GM19468 (cell line): Measurements from ENCODE around the gene MRPS2.

Source experiments
- ATAC-seq: cut with Tn5 transposase; IDR thresholded peaks from one replicate; pipeline ENCODE4 v1.9.1; 2021; ENCODE audit warnings: mild to moderate bottlenecking, moderate library complexity, moderate number of reproducible peaks; ENCODE audit not compliant: unreplicated experiment; ENCODE audit errors: extremely low read depth

MRPS2 gene

DNA sequence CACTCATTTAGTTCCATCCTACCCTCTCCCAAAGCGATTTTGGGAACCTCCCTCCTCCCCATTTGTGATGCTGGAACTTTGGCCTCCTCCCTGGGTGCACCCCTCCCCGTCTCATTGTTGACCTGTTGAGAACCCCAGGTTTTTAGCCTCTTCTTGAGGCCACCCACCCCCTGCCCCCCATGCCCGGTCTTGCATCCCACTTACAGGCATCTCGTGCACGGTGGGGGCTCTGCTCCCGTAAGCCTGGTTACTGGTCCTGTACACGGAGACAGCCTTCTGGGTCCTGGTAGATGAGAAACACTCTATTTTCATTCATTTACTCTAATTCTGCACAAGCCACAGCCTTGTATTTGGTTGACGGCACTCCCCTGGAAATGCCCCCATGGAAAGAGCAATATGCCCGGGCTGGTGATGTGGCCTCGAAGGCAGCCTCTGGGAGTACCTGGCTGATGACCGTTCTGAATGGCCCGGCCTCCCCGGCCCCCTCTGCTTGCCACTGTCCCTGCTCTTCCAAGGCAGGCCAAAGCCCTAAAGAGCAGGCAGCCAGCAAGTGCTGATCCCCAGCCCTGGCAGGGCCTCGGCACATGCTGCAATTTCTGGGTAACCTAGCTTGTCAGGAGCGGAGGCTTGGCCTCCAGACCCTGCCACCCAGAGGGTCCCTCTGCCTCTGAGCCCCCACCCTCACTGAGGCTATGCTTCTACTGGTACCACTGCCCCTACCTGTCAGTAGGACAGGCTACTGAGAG is 1.9 kb upstream of the MRPS2 start:
- no peak for ATAC-seq

DNA sequence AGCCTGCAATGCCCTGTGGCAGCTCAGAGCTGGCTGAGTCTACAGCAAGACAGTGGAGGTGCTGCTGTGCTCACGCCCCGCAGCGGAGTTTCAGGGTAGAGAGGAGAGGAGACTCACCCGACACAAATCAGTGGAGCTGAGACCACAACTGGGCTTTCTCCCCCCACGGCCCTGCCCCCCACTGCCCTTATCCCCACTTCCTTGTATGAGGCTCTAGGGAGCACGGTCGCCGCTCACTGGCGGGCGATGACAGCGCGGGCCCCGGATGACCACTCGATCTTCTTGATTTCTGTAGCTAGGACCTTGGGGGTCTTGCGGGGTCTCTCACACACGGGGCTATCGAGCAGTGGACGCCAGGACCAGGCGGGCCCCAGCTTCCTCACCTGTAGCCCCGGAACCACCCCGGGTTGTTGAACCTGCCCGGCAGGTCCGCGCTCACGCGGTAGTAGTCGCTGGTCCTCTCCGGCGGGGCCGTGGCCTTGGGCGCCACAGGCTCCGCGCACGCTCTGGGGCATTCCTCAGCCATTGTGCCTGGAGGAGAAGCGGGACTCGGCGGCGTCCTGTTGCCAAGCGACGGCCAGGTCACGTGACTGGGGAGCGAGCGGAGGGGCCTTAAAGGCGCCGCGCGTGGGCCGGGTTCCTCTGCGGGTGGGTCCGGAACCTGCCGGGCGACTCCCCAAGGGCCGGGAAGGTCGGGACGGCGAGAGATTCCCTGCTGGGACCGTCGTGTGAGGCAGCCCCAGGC is 984 bp upstream of the MRPS2 start:
- ATAC-seq = no peak

DNA sequence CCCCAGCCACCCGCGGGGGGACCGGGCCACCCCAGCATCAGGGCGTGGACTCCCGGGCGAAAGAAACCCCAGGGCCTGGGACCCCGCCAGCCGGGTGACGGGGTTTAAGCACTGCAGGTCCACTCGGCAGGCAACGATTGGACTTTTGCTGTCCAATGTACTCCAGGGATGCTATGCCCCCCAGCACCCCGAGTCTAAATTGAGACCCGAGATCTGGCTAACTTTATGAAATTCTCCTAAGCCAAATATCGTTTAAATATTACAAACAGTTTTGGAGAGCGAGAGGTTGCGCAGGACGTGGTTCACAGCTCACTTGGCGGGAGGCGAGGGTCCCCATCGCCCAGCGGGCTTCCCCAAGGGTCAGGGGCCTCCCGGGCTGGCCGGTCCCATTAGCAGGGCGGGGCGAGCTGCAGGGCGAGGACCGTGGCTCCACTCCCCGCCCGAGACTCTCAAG is 384 bp upstream of the MRPS2 start:
- ATAC-seq = no peak

DNA sequence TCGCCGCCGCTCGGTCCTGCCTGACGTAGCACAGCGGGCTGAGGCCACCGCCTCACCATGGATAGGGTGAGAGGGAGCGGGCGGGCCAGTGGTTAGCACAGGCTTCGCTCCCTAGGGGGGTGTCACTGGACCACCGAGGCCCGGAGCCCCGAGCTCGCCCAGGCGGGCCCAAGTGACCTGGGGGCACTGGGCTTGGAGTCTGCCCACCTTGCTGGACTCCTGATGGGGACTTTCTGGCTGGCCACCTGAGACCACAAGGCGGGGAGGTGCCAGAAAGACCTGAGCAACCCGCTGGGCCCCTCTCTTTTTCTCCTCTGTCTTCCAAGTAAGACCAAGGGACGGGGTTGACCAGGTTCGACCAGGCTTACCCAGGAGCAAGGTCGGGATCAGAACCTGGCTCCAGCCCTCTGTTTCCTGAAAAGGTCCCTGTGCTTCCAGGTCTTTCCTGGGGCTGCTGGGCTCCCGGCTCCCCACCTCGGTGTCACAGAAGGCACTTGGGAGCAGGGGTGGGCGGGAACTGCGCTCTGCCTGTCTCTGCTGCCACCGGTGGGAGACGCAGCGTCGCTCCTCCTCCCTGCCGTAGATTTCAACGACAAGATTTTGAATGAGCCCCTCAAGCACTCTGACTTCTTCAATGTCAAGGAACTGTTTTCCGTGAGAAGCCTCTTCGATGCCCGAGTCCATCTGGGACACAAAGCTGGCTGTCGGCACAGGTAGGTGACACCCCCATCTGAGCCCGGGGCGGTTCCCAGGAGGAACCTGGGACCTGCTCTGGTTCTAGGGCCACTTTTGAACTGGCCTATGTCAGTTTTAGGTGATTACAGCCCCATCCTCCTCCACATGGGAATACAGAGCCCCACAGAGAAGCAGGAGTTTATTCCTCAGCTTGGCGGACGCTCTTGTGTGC is 1.0 kb downstream of the MRPS2 start:
- no peak for ATAC-seq

DNA sequence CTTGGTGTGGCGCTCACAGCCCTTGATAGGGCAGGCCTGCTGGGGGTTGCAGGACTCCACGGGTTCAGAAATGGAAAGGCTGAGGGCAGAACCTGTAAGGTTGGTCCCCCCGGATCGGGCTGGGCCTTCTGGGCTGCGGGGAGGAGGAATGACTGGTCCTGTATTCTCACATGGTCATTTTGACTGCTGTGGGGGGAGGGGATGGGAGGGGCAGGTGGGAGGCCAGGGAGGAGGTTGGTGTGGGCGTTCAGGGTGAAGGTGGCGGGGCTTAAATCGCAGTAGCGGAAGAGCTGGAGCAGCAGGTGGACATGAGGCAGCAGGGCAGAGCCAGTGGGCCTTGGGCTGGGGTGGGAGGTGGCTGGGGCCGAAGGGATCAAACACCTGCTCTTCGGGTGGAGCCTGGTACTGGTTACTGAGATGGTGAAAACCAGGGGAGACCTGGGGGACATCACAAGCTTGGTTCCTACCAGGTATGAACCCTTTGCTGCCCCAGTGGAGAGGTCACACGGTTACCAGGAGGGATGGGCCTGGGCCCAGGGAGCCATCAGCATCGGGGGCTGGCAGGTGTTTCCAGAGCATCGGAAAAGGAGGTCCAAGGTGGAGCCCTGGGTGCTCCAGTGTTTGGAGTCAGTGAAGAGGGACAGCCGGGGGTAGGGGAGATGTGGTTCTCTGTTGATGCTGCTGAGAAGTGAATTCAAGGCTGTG is 1.8 kb downstream of the MRPS2 start:
- ATAC-seq = no peak

DNA sequence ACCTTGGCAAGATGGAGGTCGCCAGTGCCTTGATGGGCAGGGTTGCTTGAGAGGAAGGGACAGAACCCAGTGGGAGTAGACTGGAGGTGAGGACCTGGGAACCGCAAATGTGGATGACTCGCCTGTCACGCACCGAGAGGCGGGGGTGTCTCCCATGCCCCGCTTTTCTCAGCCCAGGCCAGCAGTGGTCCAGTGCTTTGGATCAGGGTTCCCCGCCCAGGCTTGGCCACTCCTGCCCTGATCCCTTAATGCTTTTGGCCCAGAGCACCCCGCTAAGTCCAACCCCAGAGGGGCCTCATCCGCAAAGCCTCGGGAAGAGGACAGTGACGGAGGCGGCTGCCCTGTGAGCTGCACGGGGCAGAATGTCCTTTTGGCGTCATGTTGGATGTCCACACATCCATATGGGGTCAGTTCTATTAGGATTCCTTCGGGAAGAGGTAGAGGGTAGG is 2.4 kb downstream of the MRPS2 start:
- no peak for ATAC-seq

DNA sequence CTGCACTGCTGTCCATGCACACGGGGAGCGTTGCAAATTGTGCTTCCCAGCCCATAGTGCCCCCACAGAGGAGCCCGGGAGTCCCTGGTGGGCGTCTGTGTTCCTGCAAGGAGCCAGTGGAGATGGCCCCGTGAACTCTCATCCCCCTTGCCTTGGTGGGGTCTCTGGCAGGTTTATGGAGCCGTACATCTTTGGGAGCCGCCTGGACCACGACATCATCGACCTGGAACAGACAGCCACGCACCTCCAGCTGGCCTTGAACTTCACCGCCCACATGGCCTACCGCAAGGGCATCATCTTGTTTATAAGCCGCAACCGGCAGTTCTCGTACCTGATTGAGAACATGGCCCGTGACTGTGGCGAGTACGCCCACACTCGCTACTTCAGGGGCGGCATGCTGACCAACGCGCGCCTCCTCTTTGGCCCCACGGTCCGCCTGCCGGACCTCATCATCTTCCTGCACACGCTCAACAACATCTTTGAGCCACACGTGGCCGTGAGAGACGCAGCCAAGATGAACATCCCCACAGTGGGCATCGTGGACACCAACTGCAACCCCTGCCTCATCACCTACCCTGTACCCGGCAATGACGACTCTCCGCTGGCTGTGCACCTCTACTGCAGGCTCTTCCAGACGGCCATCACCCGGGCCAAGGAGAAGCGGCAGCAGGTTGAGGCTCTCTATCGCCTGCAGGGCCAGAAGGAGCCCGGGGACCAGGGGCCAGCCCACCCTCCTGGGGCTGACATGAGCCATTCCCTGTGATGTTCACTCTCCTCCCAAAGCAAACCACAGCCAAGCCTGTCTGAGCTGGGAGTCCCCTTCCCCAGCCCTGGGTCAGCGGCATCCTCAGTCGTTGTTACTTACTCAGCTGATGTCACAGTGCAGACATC is 3.1 kb downstream of the MRPS2 start:
- no peak for ATAC-seq

DNA sequence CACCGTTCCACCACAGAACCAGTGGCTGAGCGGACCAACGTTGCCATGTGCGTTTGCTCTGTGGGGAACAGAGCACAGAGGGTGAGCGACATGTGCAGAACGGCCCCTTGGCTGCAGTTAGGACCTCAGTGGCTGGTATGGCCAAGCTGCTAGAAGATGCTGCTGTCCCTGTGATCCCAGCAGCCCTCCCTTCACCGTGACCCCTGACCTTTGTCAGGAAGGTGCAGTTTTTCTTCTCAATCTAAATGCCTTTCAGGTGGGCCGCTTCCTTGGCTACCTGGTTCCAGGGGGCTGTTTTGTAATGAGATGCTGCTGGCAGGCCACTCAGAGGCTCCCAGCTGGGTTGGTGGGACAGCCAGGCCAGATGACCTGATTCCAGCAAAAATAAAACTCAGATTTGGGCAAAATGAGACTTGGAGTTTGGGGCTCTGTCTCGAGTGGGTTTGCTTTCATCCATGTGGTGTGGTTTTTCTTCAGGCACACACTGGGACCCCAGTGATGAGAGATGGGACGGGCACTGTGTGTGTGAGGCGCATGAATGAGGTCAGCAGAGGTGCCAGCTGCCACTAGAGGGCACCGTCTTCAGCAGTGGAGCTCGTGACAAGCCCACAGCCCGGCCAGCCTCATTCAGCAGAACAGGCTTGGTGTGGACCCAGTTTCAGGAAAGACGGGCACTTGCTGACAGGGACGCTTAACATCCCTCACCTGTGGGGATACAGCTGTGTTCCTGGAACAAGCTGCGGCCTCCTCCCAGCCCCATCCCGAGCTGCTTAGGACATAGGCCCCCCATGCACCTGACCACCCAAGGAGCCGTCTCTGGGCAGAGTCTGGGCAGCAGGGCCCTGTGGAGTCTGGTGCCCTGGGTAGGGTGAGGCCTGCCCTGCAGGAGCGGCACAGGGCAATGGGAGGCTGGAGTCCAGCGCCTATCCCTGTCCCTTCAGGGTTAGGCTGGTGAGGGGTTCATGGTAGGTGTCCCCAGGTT is 4.1 kb downstream of the MRPS2 start:
- ATAC-seq = no peak

DNA sequence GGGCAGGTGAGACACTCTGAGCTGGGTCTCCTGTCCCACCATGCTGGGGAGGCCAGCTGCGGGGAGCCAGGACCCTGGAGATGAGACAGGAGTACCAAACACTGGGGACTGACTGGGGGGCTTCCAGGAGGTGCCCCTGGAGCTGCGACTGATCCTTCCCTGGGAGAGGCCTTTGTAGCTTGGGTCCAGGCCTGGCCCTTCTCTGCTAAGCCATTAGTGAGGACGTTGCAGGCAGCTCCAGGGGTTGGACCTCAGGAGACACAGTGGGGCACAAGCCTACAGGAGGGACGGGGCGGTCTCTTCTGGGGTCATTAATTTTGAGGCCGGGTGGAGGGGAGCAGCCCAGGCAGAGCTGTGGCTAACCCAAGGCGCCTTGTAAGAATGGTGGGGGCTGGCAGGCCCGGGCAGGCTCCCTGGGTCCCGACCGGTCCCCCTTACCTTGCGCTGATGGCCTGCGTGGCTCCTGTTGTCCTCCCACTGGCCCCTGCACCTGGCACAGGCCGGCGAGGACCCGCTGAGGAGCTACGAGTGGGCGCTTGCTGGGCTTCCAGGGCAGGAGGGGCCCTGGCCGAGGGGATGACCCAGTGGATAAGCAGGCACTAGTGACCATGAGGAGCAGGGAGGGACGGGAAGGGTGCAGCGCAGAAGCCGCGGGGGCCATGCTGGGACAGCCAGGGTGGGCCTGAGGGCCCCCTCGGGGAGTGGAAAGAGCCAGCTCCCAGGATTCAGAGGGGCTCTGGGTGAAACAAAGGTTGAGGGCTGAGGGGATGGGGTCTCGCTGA is 5.1 kb downstream of the MRPS2 start:
- no peak for ATAC-seq

DNA sequence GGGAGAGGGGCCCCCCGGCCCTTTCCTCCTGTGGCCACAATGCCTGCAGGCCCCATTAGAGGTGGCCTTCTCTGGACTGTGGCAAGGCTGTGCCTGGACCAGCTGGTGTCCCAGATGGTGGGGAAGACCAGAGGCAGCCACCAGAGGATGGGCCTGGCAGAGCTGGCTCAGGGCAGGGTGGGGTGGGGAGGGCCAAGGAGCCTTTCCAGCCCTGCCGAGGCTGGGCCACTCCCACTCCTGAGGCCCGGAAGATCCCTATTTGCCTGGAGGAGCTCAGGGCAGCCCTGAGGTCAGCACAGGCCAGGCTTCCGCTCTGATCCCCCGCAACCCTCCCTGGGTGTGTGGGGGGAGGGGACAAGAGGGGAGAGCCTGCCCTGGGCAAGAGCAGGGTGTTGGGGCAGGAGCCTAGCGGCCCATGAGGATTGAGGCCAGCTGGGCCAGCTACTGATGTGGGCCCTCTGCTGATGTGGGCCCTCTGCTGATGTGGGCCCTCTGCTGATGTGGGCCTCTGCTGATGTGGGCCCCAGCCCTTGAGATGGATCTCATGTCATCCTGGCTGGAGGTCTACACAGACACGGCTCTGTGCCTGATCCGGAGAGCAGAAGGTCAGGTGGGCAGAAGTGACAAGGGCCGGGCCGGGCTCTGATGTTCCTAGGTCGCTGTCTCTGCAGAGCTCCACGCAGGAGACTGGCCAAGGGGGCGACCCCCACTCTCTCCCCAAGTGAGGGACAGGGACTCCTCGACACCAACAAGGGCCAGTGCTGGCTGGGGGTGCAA is 6.0 kb downstream of the MRPS2 start:
- ATAC-seq = no peak

DNA sequence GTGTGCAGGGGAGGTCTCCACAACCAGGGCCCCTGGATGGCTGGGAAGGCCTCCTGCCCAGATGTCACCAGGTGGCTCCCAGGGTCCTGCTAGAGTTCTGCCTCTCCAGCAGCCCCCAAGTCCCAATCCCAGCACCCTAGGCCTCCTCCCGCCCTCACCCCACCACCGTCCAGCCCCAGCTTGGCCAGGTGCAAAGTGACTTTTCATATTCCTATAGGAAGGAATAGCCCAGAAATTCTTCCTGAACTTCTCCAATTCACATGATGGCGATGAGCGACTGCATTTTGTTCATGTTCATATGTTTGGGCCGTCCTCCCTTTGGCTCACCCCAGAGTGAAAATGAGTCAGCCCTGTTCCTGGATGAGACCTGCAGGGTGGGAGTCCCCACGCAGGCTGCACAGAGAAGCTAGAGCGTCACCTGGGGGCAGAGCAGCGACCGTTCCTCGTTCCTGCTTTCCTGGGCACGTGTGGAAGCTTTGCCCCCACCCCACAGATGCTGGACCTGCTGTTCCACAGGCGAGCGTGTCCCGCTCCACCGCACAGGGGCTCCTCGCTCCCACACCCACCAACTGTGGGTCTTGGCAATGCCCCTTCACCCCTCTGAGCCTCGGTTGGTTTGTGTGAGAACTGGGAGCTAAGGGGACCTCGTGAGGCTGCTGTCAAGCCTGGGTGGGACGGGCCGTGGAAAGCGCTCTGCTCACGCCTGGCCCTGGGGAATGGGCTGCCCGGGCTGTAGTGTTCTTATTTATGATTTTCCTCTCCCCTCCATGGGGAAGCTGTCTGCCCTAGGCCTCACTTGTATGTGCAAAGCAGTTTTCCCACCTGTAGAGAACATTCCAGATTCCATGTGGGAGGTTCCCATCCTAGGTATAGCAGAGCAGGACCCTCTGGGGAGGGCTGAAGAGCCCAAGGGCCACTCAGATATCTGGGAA is 6.9 kb downstream of the MRPS2 start:
- no peak for ATAC-seq

DNA sequence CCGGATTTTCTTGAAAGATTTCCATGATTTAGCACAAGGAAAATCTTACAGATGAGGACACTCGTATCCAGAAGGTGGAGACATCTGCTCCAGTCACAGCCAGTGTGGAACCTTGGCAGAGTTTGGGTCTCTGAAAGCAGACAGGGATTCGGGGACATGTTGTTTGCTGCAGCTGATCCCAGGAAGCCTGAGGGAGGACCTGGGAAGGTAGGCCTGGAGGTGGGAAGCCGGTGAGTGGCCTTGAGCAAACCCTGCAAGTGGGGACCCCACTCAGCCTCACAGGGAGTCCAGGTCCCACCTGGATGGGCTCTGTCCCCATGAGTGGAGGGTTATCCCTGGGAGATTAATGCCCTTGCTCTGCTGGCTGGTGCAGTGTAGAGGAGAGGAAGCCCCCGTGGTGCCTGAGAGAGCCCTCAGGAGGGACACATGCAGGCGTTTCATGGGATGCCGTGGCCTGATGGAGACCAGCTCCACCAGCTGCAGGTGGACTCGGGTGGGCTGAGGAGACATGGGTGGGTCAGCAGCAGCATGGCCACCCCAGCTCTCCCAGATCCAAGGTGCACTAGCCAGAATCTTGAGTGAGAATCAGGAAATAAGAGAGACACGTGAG is 7.8 kb downstream of the MRPS2 start:
- no peak for ATAC-seq

DNA sequence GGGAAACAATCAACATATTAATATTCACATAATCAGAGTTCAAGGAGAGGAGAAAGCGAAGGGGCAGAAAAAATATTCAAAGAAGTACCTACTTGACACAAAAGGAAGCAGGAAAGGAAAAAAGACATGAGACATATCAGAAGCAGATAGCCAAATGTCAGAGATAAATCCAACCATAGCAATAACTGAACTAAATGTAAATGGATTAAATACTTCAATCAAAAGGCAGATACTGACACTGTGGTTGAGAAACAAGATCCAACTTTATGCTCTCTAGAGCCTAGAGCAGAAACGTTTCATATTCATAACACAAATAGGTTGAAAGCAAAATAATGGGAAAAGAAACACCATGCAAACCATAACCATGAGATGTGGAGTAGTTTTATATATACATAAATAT is 9.0 kb downstream of the MRPS2 start:
- no peak for ATAC-seq

DNA sequence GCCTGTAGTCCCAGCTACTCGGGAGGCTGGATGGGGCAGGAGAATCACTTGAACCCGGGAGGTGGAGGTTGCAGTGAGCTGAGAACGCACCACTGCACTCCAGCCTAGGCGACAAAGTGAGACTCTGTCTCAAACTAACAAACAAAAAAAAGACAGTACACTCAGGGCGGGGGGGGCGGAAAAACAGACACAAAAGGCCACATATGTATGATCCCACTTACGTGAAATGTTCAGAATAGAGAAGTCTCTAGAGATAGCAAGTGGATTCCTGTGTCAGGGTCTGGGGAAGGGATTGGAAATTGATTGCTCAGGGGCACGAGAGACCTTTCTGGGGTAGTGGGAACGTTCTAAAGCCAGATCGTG is 11.7 kb downstream of the MRPS2 start:
- ATAC-seq = no peak

DNA sequence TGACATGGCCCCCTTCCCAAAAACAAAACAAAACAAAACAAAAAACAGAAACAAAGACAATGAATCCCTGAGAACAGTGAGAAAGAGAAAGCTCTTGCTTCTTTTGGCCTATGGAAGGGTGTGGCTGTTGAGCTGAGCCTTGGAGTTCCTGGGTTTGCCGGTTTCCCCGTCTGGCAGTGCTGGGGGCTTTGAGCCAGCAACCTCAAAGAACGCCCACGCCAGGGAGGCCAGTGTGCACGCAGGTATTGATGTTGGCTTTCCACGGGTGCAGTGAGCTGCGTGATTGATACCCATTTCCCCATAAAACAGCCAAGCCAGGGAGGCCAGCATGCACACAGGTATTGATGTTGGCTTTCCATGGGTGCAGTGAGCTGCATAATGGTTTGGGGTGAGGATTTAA is 12.4 kb downstream of the MRPS2 start:
- ATAC-seq = no peak
